ENCODE data around the gene TOM1L1. TPM values are rescaled to one million over a fixed set of nuclear protein-coding genes. Genes with fewer than 3 reads are reported as not detected.
"Not testable (repeated sequence)": the region's sequence is repeated elsewhere in the genome, so short reads cannot be mapped to it uniquely, and the experiment has no call there.

Gene TOM1L1
- total RNA-seq, 5 donors from 2014 or later (not counting 1 experiment from before 2014, with no cell fraction given), result 0.26 to 0.67 (median 0.49) TPM; not detected in 1

GRCh38 chr17:54864636-54865356 is 35.9 kb upstream of the TOM1L1 start:
- WGBS (ENCODE audit: insufficient coverage), result 81% methylated on average over 3 of the region's 8 CpGs
- no peaks in the 10 kb centered on the region for H3K4me1 Mint-ChIP-seq
- no peak overlapping the region for H3K4me3 Mint-ChIP-seq

GRCh38 chr17:54867634-54868033 is 33.0 kb upstream of the TOM1L1 start:
- no peaks in the 10 kb centered on the region for H3K4me1 ChIP-seq (ENCODE audit: control insufficient read depth in 1 of 2, extremely low read depth in 1 of 2, insufficient read depth in 2 of 2, low read length in 2 of 2)
- peaks cover 7 to 11% of the 10 kb centered on the region in 2 donors for H3K27me3 Mint-ChIP-seq
- ChIA-PET POLR2A (no interaction called here), CTCF (no interaction called here)
- no peaks in the 10 kb centered on the region for H3K36me3 Mint-ChIP-seq
- no peaks in the 10 kb centered on the region for H3K9me3 ChIP-seq
- ATAC-seq (replicated peaks in 1 of 4), result no peak
- no peaks in the 10 kb centered on the region for H3K4me1 Mint-ChIP-seq
- no peaks in the 10 kb centered on the region for H3K9me3 Mint-ChIP-seq
- WGBS (ENCODE audit: insufficient coverage), result 67% methylated on average over 1 of the region's 2 CpGs
- H3K36me3 ChIP-seq (ENCODE audit: control insufficient read depth in 2 of 2, extremely low read depth in 1 of 2, insufficient read depth in 1 of 2, low read length in 1 of 2), result no peaks in the 10 kb centered on the region
- H3K4me3 Mint-ChIP-seq, result no peak overlapping the region
- H3K4me3 ChIP-seq (ENCODE audit: control insufficient read depth in 1 of 2, extremely low read depth in 1 of 2, low read length in 1 of 2), result no peak overlapping the region
- DNase-seq, result no peak
- H3K27me3 ChIP-seq (replicated peaks in 1 of 2; ENCODE audit: control insufficient read depth in 2 of 2, extremely low read depth in 1 of 2, insufficient read depth in 2 of 2, low read length in 1 of 2), result no peaks in the 10 kb centered on the region
- H3K27ac ChIP-seq (ENCODE audit: low read length), result no peak overlapping the region
- H3K27ac Mint-ChIP-seq, result no peak overlapping the region

More at GRCh38 chr17:54864636-54865356, 35.9 kb upstream of the TOM1L1 start:
- no peaks in the 10 kb centered on the region for H3K4me1 ChIP-seq (ENCODE audit: control insufficient read depth in 1 of 2, extremely low read depth in 1 of 2, insufficient read depth in 2 of 2, low read length in 2 of 2)
- H3K27ac ChIP-seq (ENCODE audit: low read length), result no peak overlapping the region
- ChIA-PET POLR2A (no interaction called here), CTCF (no interaction called here)
- H3K4me3 ChIP-seq (ENCODE audit: control insufficient read depth in 1 of 2, extremely low read depth in 1 of 2, low read length in 1 of 2), result no peak overlapping the region
- H3K36me3 ChIP-seq (ENCODE audit: control insufficient read depth in 2 of 2, extremely low read depth in 1 of 2, insufficient read depth in 1 of 2, low read length in 1 of 2), result no peaks in the 10 kb centered on the region
- H3K9me3 ChIP-seq, result no peaks in the 10 kb centered on the region
- peaks cover 6 to 9% of the 10 kb centered on the region in 2 donors for H3K27me3 Mint-ChIP-seq
- no peak for DNase-seq
- H3K36me3 Mint-ChIP-seq, result no peaks in the 10 kb centered on the region
- ATAC-seq (replicated peaks in 1 of 4), result no peak
- no peaks in the 10 kb centered on the region for H3K9me3 Mint-ChIP-seq
- H3K27me3 ChIP-seq (replicated peaks in 1 of 2; ENCODE audit: control insufficient read depth in 2 of 2, extremely low read depth in 1 of 2, insufficient read depth in 2 of 2, low read length in 1 of 2), result no peaks in the 10 kb centered on the region
- no peak overlapping the region for H3K27ac Mint-ChIP-seq

GRCh38 chr17:54870671-54871175 is 29.9 kb upstream of the TOM1L1 start:
- Histone ChIP-seq H3K36me3 (ENCODE audit: control insufficient read depth in 2 of 2, extremely low read depth in 1 of 2, insufficient read depth in 1 of 2, low read length in 1 of 2) (no peaks in the 10 kb centered on the region), H3K27me3 (replicated peaks in 1 of 2; ENCODE audit: control insufficient read depth in 2 of 2, extremely low read depth in 1 of 2, insufficient read depth in 2 of 2, low read length in 1 of 2) (no peaks in the 10 kb centered on the region), H3K9me3 (no peaks in the 10 kb centered on the region), H3K4me1 (ENCODE audit: control insufficient read depth in 1 of 2, extremely low read depth in 1 of 2, insufficient read depth in 2 of 2, low read length in 2 of 2) (no peaks in the 10 kb centered on the region), H3K4me3 (ENCODE audit: control insufficient read depth in 1 of 2, extremely low read depth in 1 of 2, low read length in 1 of 2) (no peak overlapping the region), H3K27ac (ENCODE audit: low read length) (no peak overlapping the region)
- Mint-ChIP-seq H3K27ac (no peak overlapping the region), H3K27me3 (peaks cover 5 to 6% of the 10 kb centered on the region in 2 donors), H3K36me3 (no peaks in the 10 kb centered on the region), H3K4me1 (no peaks in the 10 kb centered on the region), H3K4me3 (no peak overlapping the region), H3K9me3 (no peaks in the 10 kb centered on the region)
- ATAC-seq (replicated peaks in 1 of 4) (no peak), DNase-seq (no peak)
- ChIA-PET CTCF (no interaction called here), POLR2A (no interaction called here)
- no CpG with 5 or more reads among the region's 1 CpG for WGBS (ENCODE audit: insufficient coverage)

GRCh38 chr17:54875906-54876305 is 24.7 kb upstream of the TOM1L1 start:
- CTCF ChIA-PET; DNase-seq; POLR2A ChIA-PET; H3K4me1 Mint-ChIP-seq; H3K27ac ChIP-seq (ENCODE audit: low read length); H3K4me3 ChIP-seq (ENCODE audit: control insufficient read depth in 1 of 2, extremely low read depth in 1 of 2, low read length in 1 of 2); ATAC-seq (replicated peaks in 1 of 4); H3K27ac Mint-ChIP-seq; H3K27me3 ChIP-seq (replicated peaks in 1 of 2; ENCODE audit: control insufficient read depth in 2 of 2, extremely low read depth in 1 of 2, insufficient read depth in 2 of 2, low read length in 1 of 2); H3K36me3 Mint-ChIP-seq; H3K4me1 ChIP-seq (ENCODE audit: control insufficient read depth in 1 of 2, extremely low read depth in 1 of 2, insufficient read depth in 2 of 2, low read length in 2 of 2); H3K4me3 Mint-ChIP-seq; H3K9me3 Mint-ChIP-seq; H3K9me3 ChIP-seq; H3K36me3 ChIP-seq (ENCODE audit: control insufficient read depth in 2 of 2, extremely low read depth in 1 of 2, insufficient read depth in 1 of 2, low read length in 1 of 2): not testable (repeated sequence)
- peaks cover 5 to 24% of the 10 kb centered on the region in 2 donors for H3K27me3 Mint-ChIP-seq
- no CpG with 5 or more reads among the region's 2 CpGs for WGBS (ENCODE audit: insufficient coverage)

- Mint-ChIP-seq H3K36me3 (no peaks in the 10 kb centered on the region), H3K27ac (no peak overlapping the region), H3K27me3 (peaks cover 5 to 24% of the 10 kb centered on the region in 2 donors), H3K9me3 (no peaks in the 10 kb centered on the region), H3K4me3 (no peak overlapping the region), H3K4me1 (no peaks in the 10 kb centered on the region)
- DNase-seq (no peak), ATAC-seq (replicated peaks in 1 of 4) (no peak)
- H3K27me3 ChIP-seq (replicated peaks in 1 of 2; ENCODE audit: control insufficient read depth in 2 of 2, extremely low read depth in 1 of 2, insufficient read depth in 2 of 2, low read length in 1 of 2), result no peaks in the 10 kb centered on the region
- no peak overlapping the region for H3K27ac ChIP-seq (ENCODE audit: low read length)
- 66% methylated on average over 6 of the region's 6 CpGs for WGBS (ENCODE audit: insufficient coverage)
- no peaks in the 10 kb centered on the region for H3K36me3 ChIP-seq (ENCODE audit: control insufficient read depth in 2 of 2, extremely low read depth in 1 of 2, insufficient read depth in 1 of 2, low read length in 1 of 2)
- ChIA-PET CTCF (no interaction called here), POLR2A (no interaction called here)
- H3K9me3 ChIP-seq, result no peaks in the 10 kb centered on the region
- no peak overlapping the region for H3K4me3 ChIP-seq (ENCODE audit: control insufficient read depth in 1 of 2, extremely low read depth in 1 of 2, low read length in 1 of 2)
- H3K4me1 ChIP-seq (ENCODE audit: control insufficient read depth in 1 of 2, extremely low read depth in 1 of 2, insufficient read depth in 2 of 2, low read length in 2 of 2), result no peaks in the 10 kb centered on the region
These were observed 23.9 kb upstream of the TOM1L1 start for GRCh38 chr17:54876656-54877195.

GRCh38 chr17:54881255-54881972 is 19.2 kb upstream of the TOM1L1 start:
- Mint-ChIP-seq H3K9me3 (no peaks in the 10 kb centered on the region), H3K27me3 (peaks cover 2 to 18% of the 10 kb centered on the region in 2 donors), H3K27ac (no peak overlapping the region), H3K4me1 (no peaks in the 10 kb centered on the region), H3K4me3 (no peak overlapping the region), H3K36me3 (no peaks in the 10 kb centered on the region)
- POLR2A ChIA-PET, result no interaction called here
- Histone ChIP-seq H3K9me3 (no peaks in the 10 kb centered on the region), H3K27ac (ENCODE audit: low read length) (no peak overlapping the region), H3K27me3 (replicated peaks in 1 of 2; ENCODE audit: control insufficient read depth in 2 of 2, extremely low read depth in 1 of 2, insufficient read depth in 2 of 2, low read length in 1 of 2) (no peaks in the 10 kb centered on the region), H3K36me3 (ENCODE audit: control insufficient read depth in 2 of 2, extremely low read depth in 1 of 2, insufficient read depth in 1 of 2, low read length in 1 of 2) (no peaks in the 10 kb centered on the region), H3K4me1 (ENCODE audit: control insufficient read depth in 1 of 2, extremely low read depth in 1 of 2, insufficient read depth in 2 of 2, low read length in 2 of 2) (no peaks in the 10 kb centered on the region), H3K4me3 (ENCODE audit: control insufficient read depth in 1 of 2, extremely low read depth in 1 of 2, low read length in 1 of 2) (no peak overlapping the region)
- CTCF ChIA-PET, result interaction anchor here (0.6 kb wide), 2 partner anchors 177 to 755 kb away, joined by 3 read pairs; no protein-coding TSS in a partner anchor
- ATAC-seq (replicated peaks in 1 of 4), result no peak
- no peak for DNase-seq
- 78% methylated on average over 1 of the region's 10 CpGs for WGBS (ENCODE audit: insufficient coverage)

Measured in T-cell (primary cell).